H1 (cell line): ENCODE measurements around the gene EHD2. TPM values are rescaled to one million over a fixed set of nuclear protein-coding genes. Genes with fewer than 3 reads are reported as not detected.

Experiments used
- CTCF ChIA-PET: fragments of 300-600 bp; sonication (Branson Sonifier 250); formaldehyde crosslinking; loops from one replicate; lab custom pipeline; 2021; ENCODE audit not compliant: partially characterized antibody; lab: Charles Lee
- POLR2A ChIA-PET: fragments of 300-600 bp; sonication (Branson Sonifier 250); formaldehyde crosslinking; loops from one replicate; lab custom pipeline; 2021; ENCODE audit warnings: inconsistent platforms; ENCODE audit not compliant: partially characterized antibody; lab: Charles Lee
- DNase-seq, 2 experiments: peaks; one replicate each; pipeline versions ENCODE4 v3.0.0 to v3.0.0-alpha.2; 2010 to 2022; ENCODE audit warnings: low spot score in 2 of 2, low read depth in 1 of 2, mixed read lengths in 1 of 2
- FAIRE-seq: peaks from 2 replicates; lab custom pipeline; 2011; peaks lifted over from hg19 to GRCh38; lab: Jason Lieb, UNC
- H2AFZ ChIP-seq: 2 replicates; pipeline ENCODE4 v1.8.1; 2012; ENCODE audit warnings: low read length, inconsistent platforms
- H2AK5ac ChIP-seq: 2 replicates; pipeline ENCODE4 v1.6.1; 2013; ENCODE audit warnings: low read depth, low read length
- H2BK120ac ChIP-seq: replicated peaks from 2 replicates; pipeline ENCODE3; 2013; ENCODE audit warnings: low read depth, low read length, inconsistent platforms
- H2BK12ac ChIP-seq: 2 replicates; pipeline ENCODE4 v1.6.1; 2013; ENCODE audit warnings: low read depth, low read length
- H2BK15ac ChIP-seq: 2 replicates; pipeline ENCODE4 v1.6.1; 2013; ENCODE audit warnings: low read length
- H2BK20ac ChIP-seq: 2 replicates; pipeline ENCODE4 v1.6.1; 2013; ENCODE audit warnings: low read length
- H2BK5ac ChIP-seq: 2 replicates; pipeline ENCODE4 v1.6.1; 2013; ENCODE audit warnings: low read depth, low read length
- H3K14ac ChIP-seq: 2 replicates; pipeline ENCODE4 v1.6.1; 2013; ENCODE audit warnings: inconsistent platforms; ENCODE audit not compliant: insufficient read length
- H3K18ac ChIP-seq: 2 replicates; pipeline ENCODE4 v1.6.1; 2013; ENCODE audit warnings: low read length; ENCODE audit errors: extremely low read depth
- H3K23ac ChIP-seq: 2 replicates; pipeline ENCODE4 v1.6.1; 2013; ENCODE audit warnings: inconsistent platforms; ENCODE audit not compliant: insufficient read length
- H3K23me2 ChIP-seq: 2 replicates; pipeline ENCODE4 v1.6.1; 2013; ENCODE audit warnings: low read depth, low read length
- H3K27ac ChIP-seq: 2 replicates; pipeline ENCODE4 v1.6.1; 2011; ENCODE audit warnings: low read depth, low read length, inconsistent platforms
- H3K27me3 ChIP-seq, 4 experiments: replicated peaks in 1 of 4; 1 replicate in 1 of 4; 2 replicates in 3 of 4; pipeline versions ENCODE4 v1.6.1 to v1.8.1; 2011 to 2013; ENCODE audit warnings: low read length in 3 of 4, mild to moderate bottlenecking in 3 of 4, inconsistent platforms in 2 of 4, mixed read lengths in 2 of 4, moderate library complexity in 1 of 4; ENCODE audit not compliant: control insufficient read depth in 3 of 4, insufficient read depth in 3 of 4; ENCODE audit errors: extremely low read depth in 1 of 4
- H3K36me3 ChIP-seq, 4 experiments: 2 replicates each; pipeline versions ENCODE4 v1.6.1 to v1.8.1; 2011 to 2013; ENCODE audit warnings: mild to moderate bottlenecking in 4 of 4, low read length in 3 of 4, moderate library complexity in 2 of 4, control low read depth in 1 of 4, inconsistent platforms in 1 of 4; ENCODE audit not compliant: insufficient read depth in 4 of 4, control insufficient read depth in 2 of 4
- H3K4ac ChIP-seq: replicated peaks from 2 replicates; pipeline ENCODE3; 2013; ENCODE audit warnings: low read length, low read depth, mixed read lengths, inconsistent platforms; ENCODE audit not compliant: insufficient read length
- H3K4me1 ChIP-seq, 4 experiments: replicated peaks in 1 of 4; 1 replicate in 1 of 4; 2 replicates in 3 of 4; pipeline versions ENCODE4 v1.6.1 to v1.8.1; 2011 to 2013; ENCODE audit warnings: low read length in 3 of 4, inconsistent platforms in 2 of 4, mixed read lengths in 1 of 4; ENCODE audit not compliant: insufficient read depth in 4 of 4, control insufficient read depth in 3 of 4
- H3K4me2 ChIP-seq, 2 experiments: 2 replicates each; pipeline versions ENCODE4 v1.6.1 to v1.8.1; 2011 to 2013; ENCODE audit warnings: low read depth in 2 of 2, low read length in 2 of 2, control low read depth in 1 of 2, inconsistent platforms in 1 of 2, mild to moderate bottlenecking in 1 of 2; ENCODE audit not compliant: insufficient read depth in 1 of 2
- H3K4me3 ChIP-seq, 4 experiments: fragments of 200-600, 300-600 bp in 1 of 4; sonication (generic), shearing (Covaris generic), sonication (Bioruptor Twin) in 1 of 4; 2 replicates each; pipeline versions ENCODE4 v1.5.1 to v1.8.1; 2011 to 2016; ENCODE audit warnings: low read length in 4 of 4, low read depth in 3 of 4, control low read depth in 2 of 4, inconsistent platforms in 2 of 4, mild to moderate bottlenecking in 2 of 4, mixed read lengths in 1 of 4, moderate library complexity in 1 of 4; ENCODE audit not compliant: insufficient read depth in 2 of 4; ENCODE audit errors: extremely low read depth in 1 of 4
- H3K56ac ChIP-seq: replicated peaks from 2 replicates; pipeline ENCODE3; 2013; ENCODE audit warnings: low read depth, mild to moderate bottlenecking, mixed read lengths, low read length, inconsistent platforms; ENCODE audit not compliant: insufficient read length
- H3K79me1 ChIP-seq: 2 replicates; pipeline ENCODE4 v1.6.1; 2013; ENCODE audit warnings: low read depth, low read length, control low read depth
- H3K79me2 ChIP-seq, 2 experiments: 2 replicates each; pipeline versions ENCODE4 v1.6.1 to v1.8.1; 2012 to 2013; ENCODE audit warnings: low read length in 2 of 2, mild to moderate bottlenecking in 2 of 2, inconsistent platforms in 1 of 2; ENCODE audit not compliant: insufficient read depth in 2 of 2, control insufficient read depth in 1 of 2
- H3K9ac ChIP-seq, 4 experiments: replicated peaks in 1 of 4; 1 replicate in 1 of 4; 2 replicates in 3 of 4; pipeline versions ENCODE4 v1.6.1 to v1.8.1; 2011 to 2013; ENCODE audit warnings: low read depth in 3 of 4, low read length in 3 of 4, control low read depth in 2 of 4, mild to moderate bottlenecking in 2 of 4, moderate library complexity in 2 of 4, inconsistent platforms in 1 of 4; ENCODE audit errors: extremely low read depth in 1 of 4
- H3K9me3 ChIP-seq, 2 experiments: 2 replicates each; pipeline versions ENCODE4 v1.6.1 to v1.8.1; 2012 to 2013; ENCODE audit warnings: mild to moderate bottlenecking in 2 of 2, moderate library complexity in 2 of 2, control low read depth in 1 of 2, inconsistent platforms in 1 of 2, low read depth in 1 of 2, low read length in 1 of 2, mixed read lengths in 1 of 2; ENCODE audit not compliant: insufficient read depth in 2 of 2
- H4K20me1 ChIP-seq, 2 experiments: replicated peaks in 1 of 2; 2 replicates each; pipeline versions ENCODE3 to v1.8.1; 2011 to 2013; ENCODE audit warnings: inconsistent platforms in 2 of 2, low read length in 2 of 2, mild to moderate bottlenecking in 1 of 2; ENCODE audit not compliant: insufficient read depth in 2 of 2, control insufficient read depth in 1 of 2
- H4K5ac ChIP-seq: 2 replicates; pipeline ENCODE4 v1.6.1; 2013; ENCODE audit warnings: low read length, low read depth, mixed read lengths, inconsistent platforms; ENCODE audit not compliant: insufficient read length
- H4K8ac ChIP-seq: 2 replicates; pipeline ENCODE4 v1.8.0; 2013; ENCODE audit warnings: mild to moderate bottlenecking, moderate library complexity, low read length, inconsistent platforms; ENCODE audit not compliant: insufficient read depth; ENCODE audit errors: extremely low read depth
- H4K91ac ChIP-seq: replicated peaks from 2 replicates; pipeline ENCODE3; 2013; ENCODE audit warnings: low read length, mixed read lengths, inconsistent platforms; ENCODE audit not compliant: insufficient read length
- ATF2 ChIP-seq: IDR thresholded peaks from 2 replicates; pipeline ENCODE4 v1.6.1; 2012; ENCODE audit warnings: low read length, inconsistent platforms
- BACH1 ChIP-seq: IDR thresholded peaks from 2 replicates; pipeline ENCODE4 v1.6.1; 2012; ENCODE audit warnings: low read length, improper control_type of control experiment
- BCL11A ChIP-seq, 2 experiments: IDR thresholded peaks; one replicate each; pipeline ENCODE4 v1.6.1; 2011; ENCODE audit warnings: low read depth in 2 of 2, low read length in 2 of 2, mild to moderate bottlenecking in 2 of 2
- CTBP2 ChIP-seq: IDR thresholded peaks from 2 replicates; pipeline ENCODE4 v1.7.0; 2011; ENCODE audit warnings: borderline replicate concordance, mild to moderate bottlenecking, moderate library complexity, mixed read lengths, low read length; ENCODE audit not compliant: insufficient read depth, insufficient read length
- GABPA ChIP-seq: IDR thresholded peaks from 2 replicates; pipeline ENCODE4 v1.6.1; 2011; ENCODE audit warnings: mild to moderate bottlenecking, low read length, moderate library complexity, borderline replicate concordance; ENCODE audit not compliant: insufficient read depth
- GTF2F1 ChIP-seq: IDR thresholded peaks from 2 replicates; pipeline ENCODE4 v1.6.1; 2012; ENCODE audit warnings: low read depth, low read length, improper control_type of control experiment, borderline replicate concordance
- MAFK ChIP-seq: IDR thresholded peaks from 2 replicates; pipeline ENCODE4 v1.6.1; 2012; ENCODE audit warnings: low read depth, mild to moderate bottlenecking, improper control_type of control experiment, low read length
- NANOG ChIP-seq: IDR thresholded peaks from 2 replicates; pipeline ENCODE4 v1.6.1; 2011; ENCODE audit warnings: low read length, low read depth, mild to moderate bottlenecking, inconsistent platforms; ENCODE audit not compliant: insufficient read depth, poor library complexity, severe bottlenecking
- RAD21 ChIP-seq, 2 experiments: IDR thresholded peaks in 1 of 2; conservative IDR thresholded peaks in 1 of 2; 2 replicates each; pipeline ENCODE4 v1.6.1; 2011; ENCODE audit warnings: low read depth in 2 of 2, low read length in 2 of 2, improper control_type of control experiment in 1 of 2, inconsistent platforms in 1 of 2, mild to moderate bottlenecking in 1 of 2, moderate library complexity in 1 of 2
- SIX5 ChIP-seq: IDR thresholded peaks from 2 replicates; pipeline ENCODE4 v1.6.1; 2011; ENCODE audit warnings: mild to moderate bottlenecking, low read depth, low read length
- TEAD4 ChIP-seq: IDR thresholded peaks from 2 replicates; pipeline ENCODE4 v1.6.1; 2012; ENCODE audit warnings: low read depth, low read length, inconsistent platforms, mixed read lengths
- ZNF274 ChIP-seq: IDR thresholded peaks from 2 replicates; pipeline ENCODE4 v1.7.0; 2012; ENCODE audit warnings: low read length, borderline replicate concordance; ENCODE audit errors: extremely low read depth
- WGBS, 2 experiments: shearing (Covaris generic) in 1 of 2; methylation state at CpG; one replicate each; pipeline versions ENCODE4 v1.1.6 to v1.1.7; 2013 to 2015; ENCODE audit warnings: low lambda C conversion rate in 2 of 2, mixed read lengths in 2 of 2, inconsistent platforms in 1 of 2, low coverage in 1 of 2, missing lambda C conversion rate in 1 of 2; ENCODE audit not compliant: insufficient replicate concordance in 2 of 2, insufficient coverage in 1 of 2, insufficient read length in 1 of 2; ENCODE audit errors: extremely low coverage in 1 of 2, missing lambda C conversion rate in 1 of 2; 5-methylcytosine and 5-hydroxymethylcytosine counted together
- polyA plus RNA-seq, 7 experiments: library from polyadenylated mRNA; depleted of rRNA in 3 of 7; stranded (reverse) in 5 of 7; unstranded in 2 of 7; fragments of >200 nt in 5 of 7; fragments of 200-250 nt in 2 of 7; gene quantifications; 1 replicate in 5 of 7; 2 replicates in 1 of 7; 4 replicates in 1 of 7; pipeline versions ENCODE4 v1.2.1 to v1.2.3, GENCODE V29; 2011 to 2013; ENCODE audit warnings: missing spikeins in 2 of 7, mixed read lengths in 2 of 7
- total RNA-seq: library from RNA; stranded (reverse); fragmentation: NEBNext Ultra II Directional; extraction: Animal tissue kit (Norgen Biotek cat#: 25700); gene quantifications from 2 replicates; pipeline ENCODE4 v1.2.1, GENCODE V29; 2021

The EHD2 gene
- total and polyA plus RNA-seq, 2 of the 8 experiments (the other 6 are each of a cell fraction or from before 2014, with no cell fraction given): 4.5 to 14.3 TPM

GRCh38 chr19:47670736-47671135 is 42.5 kb upstream of the EHD2 start:
- Histone ChIP-seq H4K20me1 (peaks cover 2 to 13% of the 10 kb centered on the region in 2 experiments), H2BK5ac (no peak overlapping the region), H3K9ac (no peak overlapping the region), H3K4me3 (no peak overlapping the region), H3K18ac (no peak overlapping the region), H3K36me3 (peaks cover 0 to 20% (median 0%) of the 10 kb centered on the region in 4 experiments; a peak in 3 of 8 replicates), H2AFZ (no peak overlapping the region), H3K56ac (no peak overlapping the region), H3K4me2 (no peak overlapping the region), H3K23ac (no peak overlapping the region), H4K8ac (no peak overlapping the region), H3K23me2 (peaks cover 13% of the 10 kb centered on the region; the same call in 1 of the 2 replicates), H3K79me2 (peaks cover 0 to 25% of the 10 kb centered on the region in 2 experiments; a peak in 2 of 4 replicates), H3K4me1 (peaks cover 0 to 9% (median 0%) of the 10 kb centered on the region in 4 experiments; a peak in 1 of 7 replicates), H3K4ac (no peak overlapping the region), H3K27ac (no peak overlapping the region), H3K79me1 (peaks cover 18% of the 10 kb centered on the region), H2BK120ac (no peak overlapping the region), H2BK15ac (no peak overlapping the region), H3K14ac (no peak overlapping the region), H3K9me3 (no peaks in the 10 kb centered on the region), H4K91ac (no peak overlapping the region), H2BK20ac (no peak overlapping the region), H4K5ac (no peak overlapping the region), H3K27me3 (no peaks in the 10 kb centered on the region), H2AK5ac (no peak overlapping the region), H2BK12ac (no peak overlapping the region)
- FAIRE-seq (no peak), DNase-seq (no peak)
- CTCF ChIA-PET: no interaction called here
- POLR2A ChIA-PET: interaction anchor here (1.5 kb wide), 1 partner anchor 12 kb away, joined by 5 read pairs; no protein-coding TSS in a partner anchor
- 91% methylated on average over 8 of the region's 8 CpGs; no CpG with 5 or more reads in 1 of the 2 experiments for WGBS, 2 experiments
- TF ChIP-seq BACH1 (no peak), GTF2F1 (no peak), GABPA (no peak), NANOG (no peak), MAFK (no peak), CTBP2 (no peak), ZNF274 (no peak), RAD21 (IDR thresholded peaks at IDR 0.05 in 1 of 2, conservative IDR thresholded peaks at IDR 0.05 in 1 of 2; ENCODE audit: low read depth in 2 of 2, low read length in 2 of 2) (no peak), TEAD4 (no peak), ATF2 (no peak), BCL11A (IDR thresholded peaks at IDR 0.05; ENCODE audit: low read depth in 2 of 2, low read length in 2 of 2) (no peak), SIX5 (no peak)
